Measurements from ENCODE around the gene SH2D3C. TPM values are rescaled to one million over a fixed set of nuclear protein-coding genes. Genes with fewer than 3 reads are reported as not detected.

Gene SH2D3C
- total and polyA plus RNA-seq, 2 donors: 18.2 to 25.1 TPM

DNA sequence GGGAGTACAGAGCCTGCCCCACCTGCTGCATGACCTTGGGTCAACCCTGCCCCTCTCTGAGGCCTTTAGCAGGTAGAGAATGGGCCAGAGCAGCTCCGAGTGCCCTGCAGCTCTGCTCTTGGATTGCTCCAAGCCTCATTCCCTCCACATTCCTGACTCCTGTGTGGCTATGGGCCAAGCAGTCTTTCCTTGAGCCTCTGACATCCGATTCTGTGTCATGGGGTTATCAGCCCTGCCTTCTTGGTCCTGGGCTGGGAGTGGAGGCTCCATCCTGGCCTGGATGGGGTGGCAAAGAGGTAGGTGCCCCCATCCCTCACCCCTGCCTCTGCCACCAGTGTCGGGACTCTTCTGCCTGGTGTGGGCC lies 37.9 kb upstream of the SH2D3C start:
- WGBS: 96% methylated on average over 3 of the region's 3 CpGs
- H3K27ac ChIP-seq (ENCODE audit: low read depth in 1 of 2, low read length in 1 of 2): no peak overlapping the region
- DNase-seq (ENCODE audit: low read depth in 6 of 9, low spot score in 9 of 9): no peak

GRCh38 chr9:127815512-127816361 lies 37.3 kb upstream of the SH2D3C start:
- Histone ChIP-seq H3K27me3 (ENCODE audit: control insufficient read depth in 2 of 2, insufficient read depth in 1 of 2, low read length in 1 of 2) (no peaks in the 10 kb centered on the region), H3K4me1 (ENCODE audit: control insufficient read depth in 2 of 2, insufficient read depth in 2 of 2, low read length in 2 of 2) (no peaks in the 10 kb centered on the region), H3K36me3 (ENCODE audit: control insufficient read depth in 2 of 2, insufficient read depth in 2 of 2, low read length in 1 of 2) (peaks cover 73 to 77% of the 10 kb centered on the region in 2 donors), H3K4me3 (ENCODE audit: low read length in 2 of 2) (no peak overlapping the region), H3K27ac (ENCODE audit: low read depth in 1 of 2, low read length in 1 of 2) (no peak overlapping the region), H3K9me3 (ENCODE audit: control insufficient read depth in 2 of 2, insufficient read depth in 1 of 2, low read length in 1 of 2) (peaks cover 0 to 4% of the 10 kb centered on the region in 2 donors)
- no peak for DNase-seq (ENCODE audit: low read depth in 6 of 9, low spot score in 9 of 9)
- 96% methylated on average over 33 of the region's 33 CpGs for WGBS

More for the DNA sequence above, 37.9 kb upstream of the SH2D3C start:
- Histone ChIP-seq H3K27me3 (ENCODE audit: control insufficient read depth in 2 of 2, insufficient read depth in 1 of 2, low read length in 1 of 2) (no peaks in the 10 kb centered on the region), H3K4me1 (ENCODE audit: control insufficient read depth in 2 of 2, insufficient read depth in 2 of 2, low read length in 2 of 2) (no peaks in the 10 kb centered on the region), H3K9me3 (ENCODE audit: control insufficient read depth in 2 of 2, insufficient read depth in 1 of 2, low read length in 1 of 2) (peaks cover 0 to 4% of the 10 kb centered on the region in 2 donors), H3K36me3 (ENCODE audit: control insufficient read depth in 2 of 2, insufficient read depth in 2 of 2, low read length in 1 of 2) (peaks cover 74 to 77% of the 10 kb centered on the region in 2 donors), H3K4me3 (ENCODE audit: low read length in 2 of 2) (no peak overlapping the region)

DNA sequence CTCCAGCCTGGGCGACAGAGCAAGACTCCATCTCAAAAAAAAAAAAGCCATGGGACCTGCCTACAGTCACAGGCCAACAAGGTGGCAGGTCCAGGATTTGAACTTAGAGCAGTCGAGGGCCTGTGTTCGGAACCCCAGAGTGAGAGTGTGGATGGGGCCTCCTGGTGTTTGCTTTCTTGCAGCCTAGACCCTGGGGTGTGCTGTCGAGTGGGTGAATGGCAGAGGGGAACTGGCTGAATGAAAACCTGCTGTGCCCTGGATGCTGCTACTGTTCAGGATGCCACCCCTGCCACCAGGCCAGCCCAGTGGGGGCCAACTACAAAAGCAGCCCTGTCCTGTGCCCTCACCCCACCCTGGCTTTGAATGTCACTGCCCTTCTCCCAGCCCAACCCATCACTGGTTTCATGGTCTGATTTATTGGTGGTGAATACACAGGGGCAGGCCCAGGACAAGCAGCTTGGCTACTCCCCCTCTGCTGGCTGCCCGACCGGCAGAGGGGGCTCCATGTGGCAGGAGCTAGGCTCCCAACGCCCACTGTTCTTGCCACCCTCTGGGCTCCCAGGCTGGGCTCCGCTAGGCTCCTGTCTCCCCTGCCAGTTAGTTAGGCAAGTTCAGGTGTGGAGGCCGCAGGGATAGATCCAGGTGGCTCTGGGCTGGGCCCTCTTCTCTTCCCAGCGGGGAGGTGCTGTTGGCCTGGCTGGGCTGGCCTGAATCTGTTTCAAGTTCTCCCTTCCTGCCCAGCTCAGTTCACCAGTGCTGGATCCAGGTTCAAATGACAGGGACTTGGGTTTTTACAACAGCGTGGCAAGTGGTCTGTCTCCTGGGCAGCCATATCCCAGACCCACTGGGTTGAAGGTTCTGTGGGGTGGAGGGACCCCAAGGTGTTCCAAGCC lies 36.4 kb upstream of the SH2D3C start:
- H3K27ac ChIP-seq (ENCODE audit: low read depth in 1 of 2, low read length in 1 of 2): no peak overlapping the region
- H3K36me3 ChIP-seq (ENCODE audit: control insufficient read depth in 2 of 2, insufficient read depth in 2 of 2, low read length in 1 of 2): peaks cover 81 to 85% of the 10 kb centered on the region in 2 donors
- peaks cover 0 to 4% of the 10 kb centered on the region in 2 donors for H3K9me3 ChIP-seq (ENCODE audit: control insufficient read depth in 2 of 2, insufficient read depth in 1 of 2, low read length in 1 of 2)
- DNase-seq (ENCODE audit: low read depth in 6 of 9, low spot score in 9 of 9): no peak
- 98% methylated on average over 11 of the region's 11 CpGs for WGBS
- H3K4me3 ChIP-seq (ENCODE audit: low read length in 2 of 2): no peak overlapping the region
- H3K4me1 ChIP-seq (ENCODE audit: control insufficient read depth in 2 of 2, insufficient read depth in 2 of 2, low read length in 2 of 2): no peaks in the 10 kb centered on the region
- H3K27me3 ChIP-seq (ENCODE audit: control insufficient read depth in 2 of 2, insufficient read depth in 1 of 2, low read length in 1 of 2): no peaks in the 10 kb centered on the region

DNA sequence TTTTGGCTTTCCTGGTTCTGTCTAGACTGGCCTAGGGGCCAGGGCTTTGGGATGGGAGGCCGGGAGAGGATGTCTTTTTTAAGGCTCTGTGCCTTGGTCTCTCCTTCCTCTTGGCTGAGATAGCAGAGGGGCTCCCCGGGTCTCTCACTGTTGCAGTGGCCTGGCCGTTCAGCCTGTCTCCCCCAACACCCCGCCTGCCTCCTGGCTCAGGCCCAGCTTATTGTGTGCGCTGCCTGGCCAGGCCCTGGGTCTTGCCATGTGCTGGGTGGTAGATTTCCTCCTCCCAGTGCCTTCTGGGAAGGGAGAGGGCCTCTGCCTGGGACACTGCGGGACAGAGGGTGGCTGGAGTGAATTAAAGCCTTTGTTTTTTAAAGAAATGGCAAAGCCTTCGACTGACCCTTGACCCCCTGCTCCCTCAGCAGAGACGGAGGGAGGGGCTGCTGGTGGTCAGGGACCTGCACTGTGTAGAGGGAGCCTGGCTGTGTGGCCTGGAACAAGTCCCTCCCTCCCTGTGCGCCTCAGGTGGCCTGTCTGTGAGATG lies 35.3 kb upstream of the SH2D3C start:
- no peaks in the 10 kb centered on the region for H3K27me3 ChIP-seq (ENCODE audit: control insufficient read depth in 2 of 2, insufficient read depth in 1 of 2, low read length in 1 of 2)
- peaks cover 0 to 4% of the 10 kb centered on the region in 2 donors for H3K4me1 ChIP-seq (ENCODE audit: control insufficient read depth in 2 of 2, insufficient read depth in 2 of 2, low read length in 2 of 2)
- H3K27ac ChIP-seq (ENCODE audit: low read depth in 1 of 2, low read length in 1 of 2): no peak overlapping the region
- H3K36me3 ChIP-seq (ENCODE audit: control insufficient read depth in 2 of 2, insufficient read depth in 2 of 2, low read length in 1 of 2): peaks cover 79 to 85% of the 10 kb centered on the region in 2 donors
- DNase-seq (ENCODE audit: low read depth in 6 of 9, low spot score in 9 of 9): no peak
- 98% methylated on average over 9 of the region's 9 CpGs for WGBS
- no peak overlapping the region for H3K4me3 ChIP-seq (ENCODE audit: low read length in 2 of 2)
- peaks cover 0 to 4% of the 10 kb centered on the region in 2 donors for H3K9me3 ChIP-seq (ENCODE audit: control insufficient read depth in 2 of 2, insufficient read depth in 1 of 2, low read length in 1 of 2)

DNA sequence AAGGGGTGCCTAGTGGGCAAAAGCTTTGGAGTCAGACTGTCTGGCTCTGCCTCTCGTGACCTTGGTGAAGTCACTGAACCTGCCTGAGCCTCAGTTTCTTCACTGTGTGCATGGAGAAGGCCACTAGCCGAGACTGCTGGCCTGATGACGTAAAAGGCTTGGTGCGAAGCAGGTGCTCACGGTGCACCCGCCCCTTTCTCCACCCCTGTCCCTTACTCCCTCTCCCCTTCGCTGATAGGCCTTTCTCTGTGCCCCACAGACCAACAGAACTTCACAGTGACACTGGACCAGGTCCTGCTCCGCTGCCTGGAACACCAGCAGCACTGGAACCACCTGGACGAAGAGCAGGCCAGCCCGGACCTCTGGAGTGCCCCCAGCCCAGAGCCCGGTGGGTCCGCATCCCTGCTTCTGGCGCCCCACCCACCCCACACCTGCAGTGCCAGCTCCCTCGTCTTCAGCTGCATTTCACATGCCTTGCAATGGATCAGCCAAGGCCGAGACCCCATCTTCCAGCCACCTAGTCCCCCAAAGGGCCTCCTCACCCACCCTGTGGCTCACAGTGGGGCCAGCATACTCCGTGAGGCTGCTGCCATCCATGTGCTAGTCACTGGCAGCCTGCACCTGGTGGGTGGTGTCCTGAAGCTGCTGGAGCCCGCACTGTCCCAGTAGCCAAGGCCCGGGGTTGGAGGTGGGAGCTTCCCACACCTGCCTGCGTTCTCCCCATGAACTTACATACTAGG lies 34.6 kb upstream of the SH2D3C start:
- 97% methylated on average over 19 of the region's 19 CpGs for WGBS
- DNase-seq (ENCODE audit: low read depth in 6 of 9, low spot score in 9 of 9): no peak
- Histone ChIP-seq H3K27me3 (ENCODE audit: control insufficient read depth in 2 of 2, insufficient read depth in 1 of 2, low read length in 1 of 2) (no peaks in the 10 kb centered on the region), H3K4me1 (ENCODE audit: control insufficient read depth in 2 of 2, insufficient read depth in 2 of 2, low read length in 2 of 2) (peaks cover 0 to 6% of the 10 kb centered on the region in 2 donors), H3K27ac (ENCODE audit: low read depth in 1 of 2, low read length in 1 of 2) (no peak overlapping the region), H3K36me3 (ENCODE audit: control insufficient read depth in 2 of 2, insufficient read depth in 2 of 2, low read length in 1 of 2) (peaks cover 82 to 87% of the 10 kb centered on the region in 2 donors), H3K9me3 (ENCODE audit: control insufficient read depth in 2 of 2, insufficient read depth in 1 of 2, low read length in 1 of 2) (peaks cover 0 to 4% of the 10 kb centered on the region in 2 donors), H3K4me3 (ENCODE audit: low read length in 2 of 2) (no peak overlapping the region)

DNA sequence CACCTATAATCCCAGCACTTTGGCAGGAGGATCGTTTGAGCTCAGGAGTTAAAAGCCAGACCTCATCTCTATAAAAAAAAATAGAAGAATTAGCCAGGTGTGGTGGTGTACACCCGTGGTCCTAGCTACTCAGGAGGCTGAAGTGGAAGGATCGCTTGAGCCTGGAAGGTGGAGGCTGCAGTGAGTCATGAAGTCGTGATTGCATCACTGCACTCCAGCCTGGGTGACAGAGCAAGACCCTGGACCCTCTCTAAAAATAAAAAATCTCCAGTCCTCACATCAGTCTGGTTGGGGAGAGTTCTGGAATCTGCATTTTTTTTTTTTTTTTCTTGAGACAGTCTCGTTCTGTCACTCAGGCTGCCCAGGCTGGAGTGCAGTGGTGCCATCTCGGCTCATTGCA lies 33.5 kb upstream of the SH2D3C start:
- peaks cover 80 to 85% of the 10 kb centered on the region in 2 donors for H3K36me3 ChIP-seq (ENCODE audit: control insufficient read depth in 2 of 2, insufficient read depth in 2 of 2, low read length in 1 of 2)
- H3K27ac ChIP-seq (ENCODE audit: low read depth in 1 of 2, low read length in 1 of 2): no peak overlapping the region
- DNase-seq (ENCODE audit: low read depth in 6 of 9, low spot score in 9 of 9): no peak
- H3K4me1 ChIP-seq (ENCODE audit: control insufficient read depth in 2 of 2, insufficient read depth in 2 of 2, low read length in 2 of 2): peaks cover 0 to 6% of the 10 kb centered on the region in 2 donors
- no peak overlapping the region for H3K4me3 ChIP-seq (ENCODE audit: low read length in 2 of 2)
- no peaks in the 10 kb centered on the region for H3K27me3 ChIP-seq (ENCODE audit: control insufficient read depth in 2 of 2, insufficient read depth in 1 of 2, low read length in 1 of 2)
- H3K9me3 ChIP-seq (ENCODE audit: control insufficient read depth in 2 of 2, insufficient read depth in 1 of 2, low read length in 1 of 2): peaks cover 0 to 4% of the 10 kb centered on the region in 2 donors
- 97% methylated on average over 6 of the region's 6 CpGs for WGBS

DNA sequence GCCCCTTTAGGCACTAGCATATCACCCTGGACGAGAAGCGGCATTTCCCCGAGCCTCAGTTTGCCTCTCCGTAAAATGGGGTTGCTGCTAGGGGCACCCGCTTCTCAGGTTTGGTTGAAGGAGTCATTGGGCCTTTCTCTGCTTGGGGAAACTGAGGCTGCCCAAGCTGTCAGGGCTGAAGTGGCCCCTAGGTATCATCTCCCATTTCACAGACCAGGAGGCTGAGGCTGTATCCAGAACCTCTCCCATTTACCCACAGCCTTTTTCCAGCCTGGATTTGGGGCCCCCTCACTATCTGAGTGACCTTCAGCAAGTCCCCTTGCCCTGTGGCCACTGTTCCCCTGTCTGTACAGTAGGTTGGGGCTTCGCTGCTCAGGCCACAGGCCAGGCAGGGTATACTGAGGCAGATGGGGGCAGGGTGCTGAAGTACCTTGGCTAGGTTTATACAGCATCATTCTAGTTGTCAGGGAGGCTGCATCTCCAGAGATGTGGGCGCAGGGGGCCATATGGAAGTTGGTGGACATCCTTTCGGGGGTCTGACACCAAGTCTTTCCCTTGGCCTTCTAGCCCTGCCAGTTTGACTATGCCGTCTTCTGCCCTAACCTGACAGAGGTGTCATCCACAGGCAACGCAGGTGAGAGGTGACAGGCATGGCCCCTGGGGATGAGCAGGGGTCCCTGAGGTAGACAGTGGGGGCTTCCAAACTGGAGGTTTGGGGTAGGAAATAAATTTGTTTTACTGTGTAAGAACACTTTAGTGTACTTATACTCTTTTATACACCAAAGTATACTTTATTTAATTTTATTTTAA lies 32.1 kb upstream of the SH2D3C start:
- DNase-seq (ENCODE audit: low read depth in 6 of 9, low spot score in 9 of 9): no peak

More for the DNA sequence above, 32.1 kb upstream of the SH2D3C start:
- H3K27me3 ChIP-seq (ENCODE audit: control insufficient read depth in 2 of 2, insufficient read depth in 1 of 2, low read length in 1 of 2): no peaks in the 10 kb centered on the region
- peaks cover 0 to 4% of the 10 kb centered on the region in 2 donors for H3K9me3 ChIP-seq (ENCODE audit: control insufficient read depth in 2 of 2, insufficient read depth in 1 of 2, low read length in 1 of 2)
- no peak overlapping the region for H3K27ac ChIP-seq (ENCODE audit: low read depth in 1 of 2, low read length in 1 of 2)
- 98% methylated on average over 10 of the region's 10 CpGs for WGBS
- H3K4me1 ChIP-seq (ENCODE audit: control insufficient read depth in 2 of 2, insufficient read depth in 2 of 2, low read length in 2 of 2): peaks cover 0 to 6% of the 10 kb centered on the region in 2 donors
- H3K36me3 ChIP-seq (ENCODE audit: control insufficient read depth in 2 of 2, insufficient read depth in 2 of 2, low read length in 1 of 2): peaks cover 69 to 79% of the 10 kb centered on the region in 2 donors
- no peak overlapping the region for H3K4me3 ChIP-seq (ENCODE audit: low read length in 2 of 2)

All from thymus (tissue), 11 donors.